ENCODE results near the gene IPMK. TPM values are rescaled to one million over a fixed set of nuclear protein-coding genes. Genes with fewer than 3 reads are reported as not detected.

Gene IPMK
- total RNA-seq, 1 experiment from 2014 or later = 7.2 TPM

- TF ChIP-seq CTCF (conservative IDR thresholded peaks at IDR 0.05) = no peak
- Histone ChIP-seq H4K91ac (ENCODE audit: insufficient read length, low read depth, low read length) (no peak overlapping the region), H2BK20ac (ENCODE audit: low read depth, low read length, poor library complexity, severe bottlenecking) (no peak overlapping the region), H4K5ac (ENCODE audit: insufficient read length, low read depth, low read length) (no peak overlapping the region), H3K9me3 (ENCODE audit: control insufficient read depth, low read depth, low read length) (no peaks in the 10 kb centered on the region), H4K8ac (replicated peaks; ENCODE audit: insufficient read length, low read depth, low read length) (no peak overlapping the region), H2BK5ac (ENCODE audit: insufficient read length, low read length) (no peak overlapping the region), H2BK12ac (ENCODE audit: insufficient read length, low read depth, low read length) (no peak overlapping the region), H3K4me2 (ENCODE audit: insufficient read depth, insufficient read length, low read length) (no peak overlapping the region), H4K20me1 (ENCODE audit: control insufficient read depth, insufficient read depth, insufficient read length) (no peaks in the 10 kb centered on the region), H3K9ac (ENCODE audit: extremely low read depth, insufficient read length, low read length) (no peak overlapping the region), H3K4me1 (ENCODE audit: insufficient read depth, low read length) (no peaks in the 10 kb centered on the region), H2BK120ac (ENCODE audit: low read depth, low read length, poor library complexity, severe bottlenecking) (no peak overlapping the region), H2BK15ac (ENCODE audit: low read depth, low read length) (no peak overlapping the region; the same call in 1 of the 2 replicates), H3K23me2 (ENCODE audit: insufficient read length, low read depth, low read length, poor library complexity, severe bottlenecking) (no peaks in the 10 kb centered on the region), H3K4ac (ENCODE audit: low read depth, low read length) (no peak overlapping the region), H2AFZ (ENCODE audit: low read length) (no peak overlapping the region), H3K27ac (ENCODE audit: insufficient read length, low read depth, low read length) (no peak overlapping the region), H2AK5ac (ENCODE audit: insufficient read length, low read length) (no peak overlapping the region), H3K18ac (ENCODE audit: insufficient read length, low read depth, low read length) (no peak overlapping the region), H3K79me1 (ENCODE audit: insufficient read depth, low read depth, low read length, poor library complexity, severe bottlenecking) (no peaks in the 10 kb centered on the region), H3K27me3 (ENCODE audit: insufficient read depth, low read length) (no peaks in the 10 kb centered on the region), H3K23ac (ENCODE audit: insufficient read length, low read depth, low read length) (no peak overlapping the region), H3K14ac (ENCODE audit: insufficient read depth, low read length) (no peak overlapping the region), H3K56ac (ENCODE audit: insufficient read length, low read depth, low read length) (no peak overlapping the region), H3T11ph (ENCODE audit: low read length) (no peak overlapping the region), H3K79me2 (ENCODE audit: insufficient read depth, low read length) (no peaks in the 10 kb centered on the region)
- no CpG with 5 or more reads among the region's 3 CpGs for WGBS (ENCODE audit: extremely low coverage, insufficient read length, low lambda C conversion rate)
- Mint-ChIP-seq H3K9me3 (no peaks in the 10 kb centered on the region), H3K27me3 (ENCODE audit: low read depth) (no peaks in the 10 kb centered on the region; the same call in 1 of the 2 replicates), H3K4me1 (peaks cover 0 to 5% of the 10 kb centered on the region in 2 experiments; a peak in 2 of 4 replicates), H3K4me3 (no peak overlapping the region), H3K27ac (peak overlapping the region in 1 of 3 experiments; percentile 93; a peak in 3 of 7 replicates), H3K36me3 (ENCODE audit: insufficient read depth in 1 of 3, low read depth in 3 of 3) (no peaks in the 10 kb centered on the region)
- DNase-seq = no peak
Observed at GRCh38 chr10:58189269-58189668, 78.4 kb downstream of the IPMK start.
